Measurements from ENCODE around the gene RPTOR.

GRCh38 chr17:80789356-80789902 is 244.8 kb downstream of the RPTOR start:
- TF ChIP-seq CTCF (IDR thresholded peaks at IDR 0.05), result no peak
- peak; percentile 37 to 44 for TF ChIP-seq POLR2AphosphoS5 (IDR thresholded peaks at IDR 0.05)
- TF ChIP-seq EP300 (IDR thresholded peaks at IDR 0.05), result no peak
- TF ChIP-seq POLR2A (IDR thresholded peaks at IDR 0.05; ENCODE audit: low read depth), result no peak

Measured in esophagus muscularis mucosa (tissue), 4 donors.